ENCODE results near the gene HSPA4.
"Not testable (repeated sequence)": the region's sequence is repeated elsewhere in the genome, so short reads cannot be mapped to it uniquely, and the experiment has no call there.

HSPA4 gene

DNA sequence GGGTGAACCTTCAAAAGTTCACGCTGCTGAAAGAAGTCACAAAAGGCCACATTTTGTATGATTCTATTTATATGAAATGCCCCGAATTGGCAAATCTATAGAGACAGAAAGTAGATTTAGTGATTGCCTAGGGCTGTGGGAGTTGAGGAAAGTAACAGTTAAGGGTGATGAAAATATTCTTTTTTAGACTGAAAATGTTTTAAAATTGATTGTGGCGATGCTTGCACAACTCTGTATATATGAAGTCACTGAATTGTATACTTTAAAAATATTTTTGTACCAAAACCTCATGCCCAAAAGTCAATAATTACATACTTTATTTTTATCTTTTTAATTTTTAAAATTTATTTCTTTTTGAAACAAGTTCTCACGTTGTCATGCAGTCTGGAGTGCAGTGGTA, 30.3 kb downstream of the HSPA4 start:
- H4K20me1 ChIP-seq (ENCODE audit: insufficient read depth, low read length, poor library complexity, severe bottlenecking), result peaks cover 8% of the 10 kb centered on the region
- H3K27me3 ChIP-seq (ENCODE audit: insufficient read depth, low read length, poor library complexity, severe bottlenecking), result no peaks in the 10 kb centered on the region
- TF ChIP-seq, protein P1, sequence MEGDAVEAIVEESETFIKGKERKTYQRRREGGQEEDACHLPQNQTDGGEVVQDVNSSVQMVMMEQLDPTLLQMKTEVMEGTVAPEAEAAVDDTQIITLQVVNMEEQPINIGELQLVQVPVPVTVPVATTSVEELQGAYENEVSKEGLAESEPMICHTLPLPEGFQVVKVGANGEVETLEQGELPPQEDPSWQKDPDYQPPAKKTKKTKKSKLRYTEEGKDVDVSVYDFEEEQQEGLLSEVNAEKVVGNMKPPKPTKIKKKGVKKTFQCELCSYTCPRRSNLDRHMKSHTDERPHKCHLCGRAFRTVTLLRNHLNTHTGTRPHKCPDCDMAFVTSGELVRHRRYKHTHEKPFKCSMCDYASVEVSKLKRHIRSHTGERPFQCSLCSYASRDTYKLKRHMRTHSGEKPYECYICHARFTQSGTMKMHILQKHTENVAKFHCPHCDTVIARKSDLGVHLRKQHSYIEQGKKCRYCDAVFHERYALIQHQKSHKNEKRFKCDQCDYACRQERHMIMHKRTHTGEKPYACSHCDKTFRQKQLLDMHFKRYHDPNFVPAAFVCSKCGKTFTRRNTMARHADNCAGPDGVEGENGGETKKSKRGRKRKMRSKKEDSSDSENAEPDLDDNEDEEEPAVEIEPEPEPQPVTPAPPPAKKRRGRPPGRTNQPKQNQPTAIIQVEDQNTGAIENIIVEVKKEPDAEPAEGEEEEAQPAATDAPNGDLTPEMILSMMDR (conservative IDR thresholded peaks at IDR 0.05; ENCODE audit: low read length), result no peak
- no peak for TF ChIP-seq EZH2phosphoT487 (IDR thresholded peaks at IDR 0.05; ENCODE audit: borderline replicate concordance)
- H3K36me3 ChIP-seq (ENCODE audit: insufficient read depth, low read length), result peaks cover 19% of the 10 kb centered on the region; the same call in 1 of the 2 replicates
- H3F3A ChIP-seq (ENCODE audit: low read depth), result no peaks in the 10 kb centered on the region
- H3K9me3 ChIP-seq (ENCODE audit: insufficient read depth, low read depth, low read length), result no peaks in the 10 kb centered on the region
- no peak overlapping the region for H3K4me3 ChIP-seq (ENCODE audit: low read length, poor library complexity, severe bottlenecking)
- no peak overlapping the region for H2AFZ ChIP-seq (ENCODE audit: low read length)
- H3K9ac ChIP-seq (ENCODE audit: low read depth, low read length, poor library complexity, severe bottlenecking), result no peak overlapping the region
- H3K79me2 ChIP-seq (ENCODE audit: insufficient read depth, low read length), result peaks cover 15% of the 10 kb centered on the region
- no peaks in the 10 kb centered on the region for H3K4me1 ChIP-seq (ENCODE audit: insufficient read depth, low read length, poor library complexity, severe bottlenecking)
- no peaks in the 10 kb centered on the region for H3K9me2 ChIP-seq (replicated peaks; ENCODE audit: low read depth, low read length)
- H3K4me2 ChIP-seq (ENCODE audit: low read depth, low read length, poor library complexity, severe bottlenecking), result no peak overlapping the region

DNA sequence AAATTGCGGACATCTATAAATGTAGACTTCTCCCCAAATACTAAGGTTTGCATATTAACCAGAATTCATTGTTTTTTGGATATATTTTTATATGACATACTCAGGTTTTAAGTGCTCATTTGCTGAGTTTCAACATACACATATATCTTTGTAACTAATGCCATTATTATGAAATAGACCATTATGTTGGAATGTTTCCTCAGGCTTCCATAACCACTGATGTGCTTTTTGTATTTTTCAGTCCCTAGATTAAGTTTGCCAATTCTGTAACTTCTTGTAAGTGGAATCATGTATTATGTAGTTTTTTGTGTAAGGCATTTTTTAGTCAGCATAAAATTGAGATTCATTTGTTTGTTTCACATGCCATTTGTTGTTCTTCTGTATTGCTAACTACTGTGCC, 32.1 kb downstream of the HSPA4 start:
- no peaks in the 10 kb centered on the region for H3F3A ChIP-seq (ENCODE audit: low read depth)
- no peaks in the 10 kb centered on the region for H3K9me2 ChIP-seq (replicated peaks; ENCODE audit: low read depth, low read length)
- H3K9ac ChIP-seq (ENCODE audit: low read depth, low read length, poor library complexity, severe bottlenecking), result no peak overlapping the region
- H4K20me1 ChIP-seq (ENCODE audit: insufficient read depth, low read length, poor library complexity, severe bottlenecking), result peaks cover 8% of the 10 kb centered on the region
- no peaks in the 10 kb centered on the region for H3K27me3 ChIP-seq (ENCODE audit: insufficient read depth, low read length, poor library complexity, severe bottlenecking)
- H3K4me3 ChIP-seq (ENCODE audit: low read length, poor library complexity, severe bottlenecking), result no peak overlapping the region
- peaks cover 26% of the 10 kb centered on the region; the same call in 1 of the 2 replicates for H3K36me3 ChIP-seq (ENCODE audit: insufficient read depth, low read length)
- no peak overlapping the region for H2AFZ ChIP-seq (ENCODE audit: low read length)
- no peaks in the 10 kb centered on the region for H3K4me1 ChIP-seq (ENCODE audit: insufficient read depth, low read length, poor library complexity, severe bottlenecking)
- no peak overlapping the region for H3K4me2 ChIP-seq (ENCODE audit: low read depth, low read length, poor library complexity, severe bottlenecking)
- H3K79me2 ChIP-seq (ENCODE audit: insufficient read depth, low read length), result peaks cover 15% of the 10 kb centered on the region
- TF ChIP-seq, protein P1 (conservative IDR thresholded peaks at IDR 0.05; ENCODE audit: low read length), result no peak
- TF ChIP-seq EZH2phosphoT487 (IDR thresholded peaks at IDR 0.05; ENCODE audit: borderline replicate concordance), result no peak
- H3K9me3 ChIP-seq (ENCODE audit: insufficient read depth, low read depth, low read length), result no peaks in the 10 kb centered on the region

DNA sequence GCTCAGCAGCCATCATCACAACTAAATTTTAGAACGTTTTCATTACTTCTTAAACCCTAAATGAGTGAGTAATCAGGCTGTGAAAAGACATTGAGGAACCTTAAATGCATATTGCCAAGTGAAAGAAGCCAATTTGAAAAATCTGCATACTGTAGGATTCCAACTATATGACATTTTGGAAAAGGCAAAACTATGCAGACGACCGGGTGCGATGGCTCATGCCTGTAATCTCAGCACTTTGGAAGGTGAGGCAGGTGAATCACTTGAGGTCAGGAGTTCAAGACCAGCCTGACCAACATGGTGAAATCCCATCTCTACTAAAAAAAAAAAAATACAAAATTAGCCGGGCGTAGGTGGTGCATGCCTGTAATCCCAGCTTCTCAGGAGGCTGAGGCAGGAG, 33.4 kb downstream of the HSPA4 start:
- not testable (repeated sequence) for H4K20me1 ChIP-seq (ENCODE audit: insufficient read depth, low read length, poor library complexity, severe bottlenecking); H3K9ac ChIP-seq (ENCODE audit: low read depth, low read length, poor library complexity, severe bottlenecking); H3K27me3 ChIP-seq (ENCODE audit: insufficient read depth, low read length, poor library complexity, severe bottlenecking); H3F3A ChIP-seq (ENCODE audit: low read depth); H3K4me2 ChIP-seq (ENCODE audit: low read depth, low read length, poor library complexity, severe bottlenecking); H3K4me1 ChIP-seq (ENCODE audit: insufficient read depth, low read length, poor library complexity, severe bottlenecking); H3K79me2 ChIP-seq (ENCODE audit: insufficient read depth, low read length); H2AFZ ChIP-seq (ENCODE audit: low read length); H3K9me2 ChIP-seq (replicated peaks; ENCODE audit: low read depth, low read length); H3K4me3 ChIP-seq (ENCODE audit: low read length, poor library complexity, severe bottlenecking); H3K9me3 ChIP-seq (ENCODE audit: insufficient read depth, low read depth, low read length)
- H3K36me3 ChIP-seq (ENCODE audit: insufficient read depth, low read length), result peaks cover 36% of the 10 kb centered on the region; the same call in 1 of the 2 replicates

DNA sequence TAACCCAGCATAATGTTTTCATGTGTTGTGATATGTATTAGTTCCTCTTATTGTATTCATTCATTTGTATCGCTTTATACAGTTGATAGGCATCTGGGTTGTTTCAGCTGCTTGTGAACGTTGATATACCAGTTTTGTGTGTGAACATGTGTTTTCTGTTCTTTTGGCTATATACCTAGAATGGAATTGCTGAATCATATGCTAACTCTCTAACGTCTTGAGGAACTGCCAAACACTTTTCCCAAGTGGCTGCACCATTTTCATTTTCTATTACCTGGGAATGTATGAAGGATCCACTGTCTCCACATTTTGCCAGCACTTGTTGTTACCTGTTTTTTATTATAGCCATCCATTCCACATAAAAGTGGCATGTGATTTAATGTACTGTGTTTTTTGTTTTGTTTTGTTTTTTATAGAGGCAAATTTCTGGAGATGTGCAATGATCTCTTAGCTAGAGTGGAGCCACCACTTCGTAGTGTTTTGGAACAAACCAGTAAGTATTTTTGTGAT, 34.6 kb downstream of the HSPA4 start:
- H2AFZ ChIP-seq (ENCODE audit: low read length), result no peak overlapping the region
- H3K9ac ChIP-seq (ENCODE audit: low read depth, low read length, poor library complexity, severe bottlenecking), result no peak overlapping the region
- no peaks in the 10 kb centered on the region for H3K4me1 ChIP-seq (ENCODE audit: insufficient read depth, low read length, poor library complexity, severe bottlenecking)
- no peaks in the 10 kb centered on the region for H4K20me1 ChIP-seq (ENCODE audit: insufficient read depth, low read length, poor library complexity, severe bottlenecking)
- H3K4me3 ChIP-seq (ENCODE audit: low read length, poor library complexity, severe bottlenecking), result no peak overlapping the region
- H3K9me2 ChIP-seq (replicated peaks; ENCODE audit: low read depth, low read length), result no peaks in the 10 kb centered on the region
- H3F3A ChIP-seq (ENCODE audit: low read depth), result no peaks in the 10 kb centered on the region
- H3K4me2 ChIP-seq (ENCODE audit: low read depth, low read length, poor library complexity, severe bottlenecking), result no peak overlapping the region
- H3K79me2 ChIP-seq (ENCODE audit: insufficient read depth, low read length), result peaks cover 5% of the 10 kb centered on the region
- no peaks in the 10 kb centered on the region for H3K27me3 ChIP-seq (ENCODE audit: insufficient read depth, low read length, poor library complexity, severe bottlenecking)
- H3K9me3 ChIP-seq (ENCODE audit: insufficient read depth, low read depth, low read length), result no peaks in the 10 kb centered on the region
- peaks cover 46% of the 10 kb centered on the region; the same call in 1 of the 2 replicates for H3K36me3 ChIP-seq (ENCODE audit: insufficient read depth, low read length)
- TF ChIP-seq EZH2phosphoT487 (IDR thresholded peaks at IDR 0.05; ENCODE audit: borderline replicate concordance), result no peak
- TF ChIP-seq, protein P1 (conservative IDR thresholded peaks at IDR 0.05; ENCODE audit: low read length), result no peak
